Gastrocnemius medialis (tissue), 4 donors: ENCODE data around the gene EVL.

ENCODE experiments used
- CTCF ChIP-seq, 5 experiments: fragments of 450-650 bp in 3 of 5; fragments of 200-600 bp in 2 of 5; sonication (generic) in 2 of 5; IDR thresholded peaks in 4 of 5; conservative IDR thresholded peaks in 1 of 5; 1 replicate in 4 of 5; 2 replicates in 1 of 5; pipeline ENCODE4 v1.5.1; 2016 to 2019; ENCODE audit warnings: antibody characterized with exemption in 5 of 5, mild to moderate bottlenecking in 3 of 5, moderate library complexity in 3 of 5
- POLR2A ChIP-seq, 2 donors: fragments of 450-650 bp; IDR thresholded peaks; one replicate each; pipeline ENCODE4 v1.6.1; 2017; ENCODE audit warnings: antibody characterized with exemption in 2 of 2, mild to moderate bottlenecking in 2 of 2, moderate library complexity in 2 of 2

- TF ChIP-seq CTCF (IDR thresholded peaks at IDR 0.05 in 4 of 5, conservative IDR thresholded peaks at IDR 0.05 in 1 of 5) = no peak
- TF ChIP-seq POLR2A (IDR thresholded peaks at IDR 0.05) = no peak
These were observed 40.3 kb downstream of the EVL start for GRCh38 chr14:100105357-100106169.
